Lower leg skin (tissue), 4 donors: ENCODE data around the gene KNTC1. TPM values are rescaled to one million over a fixed set of nuclear protein-coding genes. Genes with fewer than 3 reads are reported as not detected.

ENCODE experiments used
- DNase-seq, 2 donors: peaks; one replicate each; pipeline ENCODE4 v3.0.0-alpha.2; 2019; ENCODE audit warnings: low spot score in 2 of 2
- H3K4me3 ChIP-seq: fragments of 200-600 bp; sonication (generic); 2 replicates; pipeline ENCODE4 v1.5.1; 2017; ENCODE audit warnings: mild to moderate bottlenecking, low read depth; ENCODE audit not compliant: poor library complexity, severe bottlenecking
- CTCF ChIP-seq, 3 donors: fragments of 450-650 bp; IDR thresholded peaks; one replicate each; pipeline ENCODE4 v1.5.1; 2016; ENCODE audit warnings: antibody characterized with exemption in 3 of 3, mild to moderate bottlenecking in 3 of 3, moderate library complexity in 2 of 3
- POLR2A ChIP-seq, 2 donors: fragments of 450-650 bp; IDR thresholded peaks; one replicate each; pipeline ENCODE4 v1.6.1; 2016 to 2017; ENCODE audit warnings: antibody characterized with exemption in 2 of 2, mild to moderate bottlenecking in 1 of 2, moderate library complexity in 1 of 2
- WGBS, 2 donors: methylation state at CpG; one replicate each; pipeline ENCODE4 v1.1.5; 2018; 5-methylcytosine and 5-hydroxymethylcytosine counted together
- intact Hi-C: fragments of 100-400 bp; cut with DNase I; formaldehyde crosslinking; loops from one replicate; pipeline ENCODE4 v1.15.0; 2023; ENCODE audit warnings: low total_unique reads
- total RNA-seq, 4 donors: library from RNA; depleted of rRNA; stranded (reverse); fragments of >200 nt; gene quantifications; one replicate each; pipeline ENCODE4 v1.1.0, GENCODE V29; 2016

Gene KNTC1
- total RNA-seq, 4 donors from 2014 or later = 3.8 to 13.1 (median 10.4) TPM

- TF ChIP-seq POLR2A (IDR thresholded peaks at IDR 0.05) (no peak), CTCF (IDR thresholded peaks at IDR 0.05) (no peak)
- WGBS, 2 donors = 92 to 93% methylated on average over 4 of the region's 4 CpGs
- no peak overlapping the region for H3K4me3 ChIP-seq
- no peak for DNase-seq
- intact Hi-C loops = no loop called here
These were observed 77.9 kb downstream of the KNTC1 start for GRCh38 chr12:122604993-122605392.

- H3K4me3 ChIP-seq = no peak overlapping the region
- intact Hi-C loops = no loop called here
- no peak for DNase-seq
- TF ChIP-seq CTCF (IDR thresholded peaks at IDR 0.05) = no peak
- TF ChIP-seq POLR2A (IDR thresholded peaks at IDR 0.05) = no peak
- 73 to 74% methylated on average over 3 of the region's 3 CpGs for WGBS, 2 donors
These were observed 82.7 kb downstream of the KNTC1 start for GRCh38 chr12:122609732-122610131.

- no peak for TF ChIP-seq CTCF (IDR thresholded peaks at IDR 0.05)
- TF ChIP-seq POLR2A (IDR thresholded peaks at IDR 0.05) = no peak
- H3K4me3 ChIP-seq = no peak overlapping the region
- no peak for DNase-seq
- intact Hi-C loops = no loop called here
- WGBS, 2 donors = 74 to 82% methylated on average over 5 of the region's 5 CpGs
These were observed 83.2 kb downstream of the KNTC1 start for GRCh38 chr12:122610207-122610606.

GRCh38 chr12:122610911-122611310 lies 83.9 kb downstream of the KNTC1 start:
- DNase-seq = no peak
- intact Hi-C loops = no loop called here
- WGBS, 2 donors = 86 to 96% methylated on average over 2 of the region's 2 CpGs
- no peak overlapping the region for H3K4me3 ChIP-seq
- TF ChIP-seq CTCF (IDR thresholded peaks at IDR 0.05) (no peak), POLR2A (IDR thresholded peaks at IDR 0.05) (no peak)

- no peak overlapping the region for H3K4me3 ChIP-seq
- no peak for DNase-seq
- intact Hi-C loops = no loop called here
- TF ChIP-seq POLR2A (IDR thresholded peaks at IDR 0.05) = no peak
- 63 to 76% methylated on average over 1 of the region's 1 CpG for WGBS, 2 donors
These were observed 87.8 kb downstream of the KNTC1 start for GRCh38 chr12:122614839-122615238.

GRCh38 chr12:122615780-122616179 lies 88.7 kb downstream of the KNTC1 start:
- DNase-seq = no peak
- H3K4me3 ChIP-seq = no peak overlapping the region
- TF ChIP-seq CTCF (IDR thresholded peaks at IDR 0.05) (no peak), POLR2A (IDR thresholded peaks at IDR 0.05) (no peak)
- 66 to 68% methylated on average over 4 of the region's 4 CpGs for WGBS, 2 donors
- intact Hi-C loops = no loop called here
